HG03342 (cell line): ENCODE data around the gene STEAP1B.
"Not testable (repeated sequence)": the region's sequence is repeated elsewhere in the genome, so short reads cannot be mapped to it uniquely, and the experiment has no call there.

ENCODE experiments used
- ATAC-seq: cut with Tn5 transposase; IDR thresholded peaks from one replicate; pipeline ENCODE4 v1.9.1; 2021; ENCODE audit warnings: mild to moderate bottlenecking, moderate library complexity; ENCODE audit not compliant: unreplicated experiment

STEAP1B gene

GRCh38 chr7:22499888-22500689 lies at the start of gene STEAP1B:
Gene STEAP1B (minus strand): TSS chr7:22500188. CDS start chr7:22494855, 5,333 bp downstream.
- ATAC-seq = peak; percentile 96

GRCh38 chr7:22549051-22549450 lies 49.1 kb upstream of the STEAP1B start:
- ATAC-seq = no peak

GRCh38 chr7:22548313-22548712 lies 48.3 kb upstream of the STEAP1B start:
- ATAC-seq = no peak

GRCh38 chr7:22546769-22547168 lies 46.8 kb upstream of the STEAP1B start:
- no peak for ATAC-seq

GRCh38 chr7:22545529-22545928 lies 45.5 kb upstream of the STEAP1B start:
- ATAC-seq = no peak

GRCh38 chr7:22544245-22544644 lies 44.3 kb upstream of the STEAP1B start:
- ATAC-seq = no peak

- no peak for ATAC-seq
These were observed 43.2 kb upstream of the STEAP1B start for GRCh38 chr7:22543169-22543568.

- ATAC-seq = no peak
These were observed 42.7 kb upstream of the STEAP1B start for GRCh38 chr7:22542669-22543068.

GRCh38 chr7:22542254-22542653 lies 42.3 kb upstream of the STEAP1B start:
- ATAC-seq = no peak

- ATAC-seq = no peak
These were observed 41.8 kb upstream of the STEAP1B start for GRCh38 chr7:22541789-22542188.

- ATAC-seq = not testable (repeated sequence)
These were observed 28.5 kb upstream of the STEAP1B start for GRCh38 chr7:22528537-22528936.

GRCh38 chr7:22524353-22524947 lies 24.5 kb upstream of the STEAP1B start:
- not testable (repeated sequence) for ATAC-seq

GRCh38 chr7:22523478-22524352 lies 23.7 kb upstream of the STEAP1B start:
- not testable (repeated sequence) for ATAC-seq

- not testable (repeated sequence) for ATAC-seq
These were observed 19.6 kb upstream of the STEAP1B start for GRCh38 chr7:22519560-22519959.

GRCh38 chr7:22516950-22517349 lies 17.0 kb upstream of the STEAP1B start:
- not testable (repeated sequence) for ATAC-seq

GRCh38 chr7:22514963-22515362 lies 15.0 kb upstream of the STEAP1B start:
- not testable (repeated sequence) for ATAC-seq

- ATAC-seq = not testable (repeated sequence)
These were observed 7.3 kb upstream of the STEAP1B start for GRCh38 chr7:22507320-22507719.

- not testable (repeated sequence) for ATAC-seq
These were observed 6.5 kb upstream of the STEAP1B start for GRCh38 chr7:22506316-22507020.

GRCh38 chr7:22504519-22504918 lies 4.5 kb upstream of the STEAP1B start:
- ATAC-seq = not testable (repeated sequence)

- ATAC-seq = not testable (repeated sequence)
These were observed 2.1 kb upstream of the STEAP1B start for GRCh38 chr7:22502104-22502503.

- ATAC-seq = not testable (repeated sequence)
These were observed 1.3 kb upstream of the STEAP1B start for GRCh38 chr7:22501336-22501735.
